OCI-LY3 (cell line): ENCODE measurements around the gene PIERCE2.

Source experiments
- EZH2phosphoT487 ChIP-seq: fragments of 200-600 bp; shearing (Covaris generic); IDR thresholded peaks from 2 replicates; pipeline ENCODE4 v1.6.1; 2018; ENCODE audit warnings: antibody characterized with exemption, mixed run types, low read depth
- TF ChIP-seq, protein P1 (sequence below): fragments of 200-600, 300-600 bp; sonication (generic); IDR thresholded peaks from 2 replicates; pipeline ENCODE4 v1.5.1; 2014; ENCODE audit warnings: antibody characterized with exemption, low read length, low read depth

DNA sequence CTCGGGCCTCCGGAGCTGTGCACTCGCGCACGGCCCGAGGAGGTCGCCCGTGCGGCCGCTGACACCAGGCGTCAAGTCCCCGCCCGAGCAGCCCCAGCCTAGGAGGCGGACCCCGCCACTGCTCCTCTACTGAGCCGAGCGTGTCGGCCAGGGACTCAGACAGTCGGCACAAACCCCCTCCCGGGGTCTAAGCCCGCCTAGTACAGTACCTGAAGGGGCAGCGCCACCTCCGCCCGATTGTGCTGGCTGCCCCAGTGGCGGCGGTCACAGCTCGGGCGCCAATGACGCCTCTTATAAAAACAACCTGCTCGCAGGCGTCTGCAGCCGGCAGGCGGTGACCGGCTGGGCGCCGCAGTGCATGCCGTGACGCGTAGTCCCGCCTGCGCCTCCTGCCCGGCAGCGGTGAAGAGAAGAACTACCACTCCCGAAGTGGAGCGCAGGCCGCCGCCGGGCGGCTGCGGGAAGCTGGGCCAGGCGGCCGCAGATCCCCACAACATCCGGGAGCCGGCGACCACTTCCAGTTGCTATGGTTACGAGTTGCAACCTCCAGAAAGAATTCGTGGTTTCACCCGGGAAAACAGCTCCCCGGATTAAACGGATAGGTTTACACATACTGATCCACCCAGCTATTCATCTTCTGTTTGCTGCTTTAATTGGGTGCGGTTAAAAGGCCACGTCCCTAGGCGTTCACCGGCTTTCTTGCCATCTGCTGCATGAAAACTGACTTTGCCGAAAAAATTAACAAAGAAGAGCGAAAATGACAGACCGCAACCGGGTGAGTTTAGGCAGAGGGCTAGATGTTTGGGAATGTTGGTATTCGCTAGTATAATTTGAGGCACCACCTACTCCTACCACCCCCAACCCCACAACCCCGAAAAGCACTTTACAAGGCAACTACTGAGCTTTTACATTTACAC, at the start of gene PIERCE2, which contains the start of gene CCPG1:
- TF ChIP-seq, protein P1, sequence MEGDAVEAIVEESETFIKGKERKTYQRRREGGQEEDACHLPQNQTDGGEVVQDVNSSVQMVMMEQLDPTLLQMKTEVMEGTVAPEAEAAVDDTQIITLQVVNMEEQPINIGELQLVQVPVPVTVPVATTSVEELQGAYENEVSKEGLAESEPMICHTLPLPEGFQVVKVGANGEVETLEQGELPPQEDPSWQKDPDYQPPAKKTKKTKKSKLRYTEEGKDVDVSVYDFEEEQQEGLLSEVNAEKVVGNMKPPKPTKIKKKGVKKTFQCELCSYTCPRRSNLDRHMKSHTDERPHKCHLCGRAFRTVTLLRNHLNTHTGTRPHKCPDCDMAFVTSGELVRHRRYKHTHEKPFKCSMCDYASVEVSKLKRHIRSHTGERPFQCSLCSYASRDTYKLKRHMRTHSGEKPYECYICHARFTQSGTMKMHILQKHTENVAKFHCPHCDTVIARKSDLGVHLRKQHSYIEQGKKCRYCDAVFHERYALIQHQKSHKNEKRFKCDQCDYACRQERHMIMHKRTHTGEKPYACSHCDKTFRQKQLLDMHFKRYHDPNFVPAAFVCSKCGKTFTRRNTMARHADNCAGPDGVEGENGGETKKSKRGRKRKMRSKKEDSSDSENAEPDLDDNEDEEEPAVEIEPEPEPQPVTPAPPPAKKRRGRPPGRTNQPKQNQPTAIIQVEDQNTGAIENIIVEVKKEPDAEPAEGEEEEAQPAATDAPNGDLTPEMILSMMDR, result no peak
- TF ChIP-seq EZH2phosphoT487, result no peak
